PFSK-1 (cell line): ENCODE results near the gene PCNX3.

Experiments used
- FOXP2 ChIP-seq: optimal IDR thresholded peaks from 2 replicates; pipeline ENCODE3; 2011; ENCODE audit warnings: borderline replicate concordance, control low read depth, inconsistent platforms; ENCODE audit not compliant: insufficient read depth; ENCODE audit errors: extremely low read length, extremely low read depth
- POLR2AphosphoS5 ChIP-seq: IDR thresholded peaks from 2 replicates; pipeline ENCODE4 v1.6.1; 2012; ENCODE audit warnings: low read depth, mild to moderate bottlenecking, control low read depth, low read length, moderate library complexity
- SIN3A ChIP-seq: IDR thresholded peaks from 2 replicates; pipeline ENCODE4 v1.6.1; 2012; ENCODE audit warnings: mild to moderate bottlenecking, low read length, moderate library complexity, borderline replicate concordance; ENCODE audit not compliant: insufficient read depth
- TAF1 ChIP-seq: IDR thresholded peaks from 2 replicates; pipeline ENCODE4 v1.6.1; 2012; ENCODE audit warnings: low read length, control low read depth, borderline replicate concordance; ENCODE audit not compliant: insufficient read depth
- TF ChIP-seq, protein P1 (sequence below), 2 experiments: IDR thresholded peaks; 2 replicates each; pipeline versions ENCODE4 v1.6.1 to v1.8.0; 2011 to 2012; ENCODE audit warnings: low read depth in 2 of 2, low read length in 2 of 2, control low read depth in 1 of 2, inconsistent platforms in 1 of 2, mild to moderate bottlenecking in 1 of 2, moderate library complexity in 1 of 2; ENCODE audit not compliant: insufficient read depth in 1 of 2

- TF ChIP-seq POLR2AphosphoS5: no peak
- TF ChIP-seq, protein P1, sequence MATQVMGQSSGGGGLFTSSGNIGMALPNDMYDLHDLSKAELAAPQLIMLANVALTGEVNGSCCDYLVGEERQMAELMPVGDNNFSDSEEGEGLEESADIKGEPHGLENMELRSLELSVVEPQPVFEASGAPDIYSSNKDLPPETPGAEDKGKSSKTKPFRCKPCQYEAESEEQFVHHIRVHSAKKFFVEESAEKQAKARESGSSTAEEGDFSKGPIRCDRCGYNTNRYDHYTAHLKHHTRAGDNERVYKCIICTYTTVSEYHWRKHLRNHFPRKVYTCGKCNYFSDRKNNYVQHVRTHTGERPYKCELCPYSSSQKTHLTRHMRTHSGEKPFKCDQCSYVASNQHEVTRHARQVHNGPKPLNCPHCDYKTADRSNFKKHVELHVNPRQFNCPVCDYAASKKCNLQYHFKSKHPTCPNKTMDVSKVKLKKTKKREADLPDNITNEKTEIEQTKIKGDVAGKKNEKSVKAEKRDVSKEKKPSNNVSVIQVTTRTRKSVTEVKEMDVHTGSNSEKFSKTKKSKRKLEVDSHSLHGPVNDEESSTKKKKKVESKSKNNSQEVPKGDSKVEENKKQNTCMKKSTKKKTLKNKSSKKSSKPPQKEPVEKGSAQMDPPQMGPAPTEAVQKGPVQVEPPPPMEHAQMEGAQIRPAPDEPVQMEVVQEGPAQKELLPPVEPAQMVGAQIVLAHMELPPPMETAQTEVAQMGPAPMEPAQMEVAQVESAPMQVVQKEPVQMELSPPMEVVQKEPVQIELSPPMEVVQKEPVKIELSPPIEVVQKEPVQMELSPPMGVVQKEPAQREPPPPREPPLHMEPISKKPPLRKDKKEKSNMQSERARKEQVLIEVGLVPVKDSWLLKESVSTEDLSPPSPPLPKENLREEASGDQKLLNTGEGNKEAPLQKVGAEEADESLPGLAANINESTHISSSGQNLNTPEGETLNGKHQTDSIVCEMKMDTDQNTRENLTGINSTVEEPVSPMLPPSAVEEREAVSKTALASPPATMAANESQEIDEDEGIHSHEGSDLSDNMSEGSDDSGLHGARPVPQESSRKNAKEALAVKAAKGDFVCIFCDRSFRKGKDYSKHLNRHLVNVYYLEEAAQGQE (IDR thresholded peaks at IDR 0.05; ENCODE audit: insufficient read depth in 1 of 2, low read depth in 2 of 2, low read length in 2 of 2): no peak
- TF ChIP-seq SIN3A: no peak
- TF ChIP-seq FOXP2: no peak
- no peak for TF ChIP-seq TAF1
Measured at GRCh38 chr11:65623852-65624616, 8.5 kb downstream of the PCNX3 start.
